CD4-positive, alpha-beta T cell (primary cell): ENCODE measurements around the gene FAM186B. TPM values are rescaled to one million over a fixed set of nuclear protein-coding genes. Genes with fewer than 3 reads are reported as not detected.

Source experiments
- ATAC-seq: fragments of 200-7000 bp; cut with Tn5 transposase; one replicate; pipeline ENCODE4 v1.10.0; 2022; ENCODE audit warnings: mild to moderate bottlenecking; ENCODE audit not compliant: poor library complexity
- CTCF ChIA-PET: fragments of 350-600 bp; sonication (Branson Sonifier 250); formaldehyde crosslinking; loops from one replicate; lab custom pipeline; 2021; ENCODE audit warnings: antibody characterized with exemption, inconsistent platforms; lab: Charles Lee
- POLR2A ChIA-PET: fragments of 350-600 bp; sonication (Branson Sonifier 250); formaldehyde crosslinking; loops from one replicate; lab custom pipeline; 2021; ENCODE audit warnings: antibody characterized with exemption, inconsistent platforms; lab: Charles Lee
- DNase-seq, 14 experiments: peaks; one replicate each; pipeline ENCODE4 v3.0.0-alpha.2; 2013 to 2020; ENCODE audit warnings: mixed read lengths in 2 of 14
- H3K27ac ChIP-seq, 2 donors: one replicate each; pipeline versions ENCODE4 v1.5.1 to v1.7.0; 2013; ENCODE audit warnings: low read length in 2 of 2, low read depth in 1 of 2, mild to moderate bottlenecking in 1 of 2
- H3K27me3 ChIP-seq, 2 experiments: 1 replicate in 1 of 2; 2 replicates in 1 of 2; pipeline versions ENCODE4 v1.6.1 to v1.7.0; 2013; ENCODE audit warnings: low read length in 2 of 2, control low read depth in 1 of 2, mild to moderate bottlenecking in 1 of 2, moderate library complexity in 1 of 2; ENCODE audit not compliant: insufficient read depth in 2 of 2, control insufficient read depth in 1 of 2
- H3K36me3 ChIP-seq: one replicate; pipeline ENCODE4 v1.6.1; 2013; ENCODE audit warnings: low read length, control low read depth; ENCODE audit not compliant: insufficient read depth
- H3K4me1 ChIP-seq: one replicate; pipeline ENCODE4 v1.6.1; 2013; ENCODE audit warnings: low read length, control low read depth; ENCODE audit not compliant: insufficient read depth
- H3K4me3 ChIP-seq: one replicate; pipeline ENCODE4 v1.5.1; 2013; ENCODE audit warnings: mild to moderate bottlenecking, low read length, moderate library complexity
- H3K9me3 ChIP-seq, 2 experiments: 1 replicate in 1 of 2; 2 replicates in 1 of 2; pipeline versions ENCODE4 v1.6.1 to v1.7.0; 2013; ENCODE audit warnings: low read length in 2 of 2, mild to moderate bottlenecking in 2 of 2, control low read depth in 1 of 2, moderate library complexity in 1 of 2; ENCODE audit not compliant: control insufficient read depth in 1 of 2, insufficient read depth in 1 of 2
- H3K27ac Mint-ChIP-seq: one replicate; pipeline ENCODE4 v1.8.0; 2020; ENCODE audit warnings: mixed read lengths
- H3K27me3 Mint-ChIP-seq: one replicate; pipeline ENCODE4 v1.8.0; 2021; ENCODE audit warnings: mixed read lengths
- H3K36me3 Mint-ChIP-seq: one replicate; pipeline ENCODE4 v1.8.0; 2021; ENCODE audit warnings: low read depth, mixed read lengths
- H3K4me1 Mint-ChIP-seq: one replicate; pipeline ENCODE4 v1.8.0; 2021; ENCODE audit warnings: low read depth, mixed read lengths
- H3K4me3 Mint-ChIP-seq: one replicate; pipeline ENCODE4 v1.8.0; 2020; ENCODE audit warnings: mild to moderate bottlenecking, mixed read lengths
- H3K9me3 Mint-ChIP-seq: one replicate; pipeline ENCODE4 v1.8.0; 2020; ENCODE audit warnings: mixed read lengths
- intact Hi-C, 2 experiments: fragments of 100-400 bp; cut with DNase I in 1 of 2; cut with micrococcal nuclease in 1 of 2; formaldehyde crosslinking; loops; one replicate each; pipeline versions ENCODE4 v1.15.1 to v1.9.0; 2023 to 2025; cut with DNase I, micrococcal nuclease
- total RNA-seq, 174 experiments: library from RNA in 2 of 174; stranded (reverse) in 2 of 174; gene quantifications; one replicate each; pipeline ENCODE4 v1.2.3 and lab custom pipeline; 2021 to 2026
- TF ChIP-seq, protein P1 (sequence below): fragments of 200-600 bp; IDR thresholded peaks from one replicate; pipeline ENCODE4 v1.8.0; 2022; ENCODE audit warnings: antibody characterized with exemption, mild to moderate bottlenecking

The FAM186B gene
- total RNA-seq, 2 experiments from 2014 or later = 0.64 to 0.74 TPM

DNA sequence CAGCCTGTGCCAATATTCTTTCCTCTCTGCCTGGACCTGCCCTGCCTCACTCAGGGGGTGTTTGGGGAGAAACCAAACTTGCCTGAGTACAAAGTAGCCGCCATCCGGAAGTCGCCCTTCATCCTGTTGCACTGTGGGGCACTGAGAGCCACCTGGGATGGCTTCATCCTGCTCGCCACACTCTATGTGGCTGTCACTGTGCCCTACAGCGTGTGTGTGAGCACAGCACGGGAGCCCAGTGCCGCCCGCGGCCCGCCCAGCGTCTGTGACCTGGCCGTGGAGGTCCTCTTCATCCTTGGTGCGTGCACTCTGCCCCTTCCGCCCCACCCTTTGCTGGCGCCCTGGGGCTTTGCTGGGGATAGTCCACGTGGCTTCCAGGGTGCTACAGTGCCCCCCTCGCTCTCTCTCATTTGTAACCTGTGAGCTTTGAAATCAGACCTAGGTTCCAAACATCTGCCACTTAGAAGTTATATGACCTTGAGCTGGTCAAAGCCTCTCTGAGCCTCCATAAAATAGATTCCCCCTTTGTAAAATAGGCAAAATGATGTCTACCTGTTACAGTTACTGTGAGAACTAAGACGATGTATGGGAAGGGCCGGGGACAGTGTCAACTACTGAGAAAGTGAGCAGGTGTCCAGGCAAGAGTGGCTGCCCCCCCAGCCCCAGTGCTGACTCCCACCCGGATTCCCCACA, 62.1 kb downstream of the FAM186B start:
- ChIA-PET CTCF (no interaction called here), POLR2A (no interaction called here)
- H3K36me3 ChIP-seq = no peaks in the 10 kb centered on the region
- TF ChIP-seq, protein P1, sequence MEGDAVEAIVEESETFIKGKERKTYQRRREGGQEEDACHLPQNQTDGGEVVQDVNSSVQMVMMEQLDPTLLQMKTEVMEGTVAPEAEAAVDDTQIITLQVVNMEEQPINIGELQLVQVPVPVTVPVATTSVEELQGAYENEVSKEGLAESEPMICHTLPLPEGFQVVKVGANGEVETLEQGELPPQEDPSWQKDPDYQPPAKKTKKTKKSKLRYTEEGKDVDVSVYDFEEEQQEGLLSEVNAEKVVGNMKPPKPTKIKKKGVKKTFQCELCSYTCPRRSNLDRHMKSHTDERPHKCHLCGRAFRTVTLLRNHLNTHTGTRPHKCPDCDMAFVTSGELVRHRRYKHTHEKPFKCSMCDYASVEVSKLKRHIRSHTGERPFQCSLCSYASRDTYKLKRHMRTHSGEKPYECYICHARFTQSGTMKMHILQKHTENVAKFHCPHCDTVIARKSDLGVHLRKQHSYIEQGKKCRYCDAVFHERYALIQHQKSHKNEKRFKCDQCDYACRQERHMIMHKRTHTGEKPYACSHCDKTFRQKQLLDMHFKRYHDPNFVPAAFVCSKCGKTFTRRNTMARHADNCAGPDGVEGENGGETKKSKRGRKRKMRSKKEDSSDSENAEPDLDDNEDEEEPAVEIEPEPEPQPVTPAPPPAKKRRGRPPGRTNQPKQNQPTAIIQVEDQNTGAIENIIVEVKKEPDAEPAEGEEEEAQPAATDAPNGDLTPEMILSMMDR = no peak
- Mint-ChIP-seq H3K9me3 (no peaks in the 10 kb centered on the region), H3K36me3 (no peaks in the 10 kb centered on the region), H3K27me3 (peaks cover 15% of the 10 kb centered on the region), H3K4me3 (no peak overlapping the region), H3K27ac (no peak overlapping the region), H3K4me1 (peaks cover 32% of the 10 kb centered on the region)
- no peak overlapping the region for H3K27ac ChIP-seq
- intact Hi-C loops = no loop called here
- H3K27me3 ChIP-seq = peaks cover under 1 to 2% of the 10 kb centered on the region in 2 experiments
- H3K4me3 ChIP-seq = no peak overlapping the region
- ATAC-seq = no peak
- DNase-seq = peak in 1 of 14 experiments; percentile 31
- peaks cover 21% of the 10 kb centered on the region for H3K4me1 ChIP-seq
- peaks cover 0 to under 1% of the 10 kb centered on the region in 2 experiments for H3K9me3 ChIP-seq

DNA sequence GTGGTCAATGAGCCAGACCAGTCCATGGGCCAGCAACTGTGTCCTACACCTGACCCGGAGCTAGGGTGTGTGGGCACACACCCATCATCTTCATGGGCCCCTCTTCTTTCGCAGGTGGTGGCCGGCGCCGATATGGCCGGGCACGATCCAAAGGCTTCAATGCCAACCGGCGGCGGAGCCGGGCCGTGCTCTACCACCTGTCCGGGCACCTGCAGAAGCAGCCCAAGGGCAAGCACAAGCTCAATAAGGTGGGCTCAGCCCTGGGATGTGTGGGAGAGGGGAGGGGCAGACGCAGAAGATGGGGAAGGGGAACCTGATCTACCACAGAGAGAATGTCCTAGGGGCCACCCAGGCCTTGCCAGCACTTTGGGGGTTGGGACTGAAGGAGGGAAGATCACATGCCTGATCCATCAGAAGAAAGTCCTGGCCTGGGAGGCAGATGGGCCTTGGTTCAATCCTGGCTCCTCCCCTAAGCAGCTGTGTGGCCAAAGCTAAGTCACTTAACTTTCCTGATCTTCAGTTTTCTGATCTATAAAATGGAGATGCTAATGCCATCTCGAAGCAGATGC, 62.8 kb downstream of the FAM186B start:
- Mint-ChIP-seq H3K27me3 (peaks cover 11% of the 10 kb centered on the region), H3K36me3 (no peaks in the 10 kb centered on the region), H3K4me1 (peaks cover 28% of the 10 kb centered on the region), H3K27ac (no peak overlapping the region), H3K4me3 (peak overlapping the region; percentile 14), H3K9me3 (no peaks in the 10 kb centered on the region)
- peaks cover 0 to 3% of the 10 kb centered on the region in 2 experiments for H3K27me3 ChIP-seq
- no peak overlapping the region for H3K4me3 ChIP-seq
- DNase-seq (peak in 1 of 14 experiments; percentile 28), ATAC-seq (no peak)
- no peaks in the 10 kb centered on the region for H3K9me3 ChIP-seq
- CTCF ChIA-PET = no interaction called here
- intact Hi-C loops = no loop called here
- H3K27ac ChIP-seq = no peak overlapping the region
- peaks cover 24% of the 10 kb centered on the region for H3K4me1 ChIP-seq
- TF ChIP-seq, protein P1 = no peak
- POLR2A ChIA-PET = no interaction called here
- H3K36me3 ChIP-seq = no peaks in the 10 kb centered on the region

- H3K27ac ChIP-seq = no peak overlapping the region
- TF ChIP-seq, protein P1 = no peak
- DNase-seq (peak in 2 of 14 experiments; percentile 16 to 26), ATAC-seq (no peak)
- H3K9me3 ChIP-seq = no peaks in the 10 kb centered on the region
- peaks cover 28% of the 10 kb centered on the region for H3K4me1 ChIP-seq
- Mint-ChIP-seq H3K4me1 (peaks cover 28% of the 10 kb centered on the region), H3K4me3 (peak overlapping the region; percentile 51), H3K27ac (no peak overlapping the region), H3K36me3 (no peaks in the 10 kb centered on the region), H3K27me3 (peaks cover 9% of the 10 kb centered on the region), H3K9me3 (no peaks in the 10 kb centered on the region)
- CTCF ChIA-PET = no interaction called here
- POLR2A ChIA-PET = no interaction called here
- no peaks in the 10 kb centered on the region for H3K36me3 ChIP-seq
- no peak overlapping the region for H3K4me3 ChIP-seq
- intact Hi-C loops = loop anchor here in 1 of 2 experiments (1.0 kb wide), 1 partner anchor 23 kb away; no protein-coding TSS in a partner anchor
- peaks cover 0 to 7% of the 10 kb centered on the region in 2 experiments for H3K27me3 ChIP-seq
Observed at GRCh38 chr12:49541911-49542505, 63.4 kb downstream of the FAM186B start.
